Heart left ventricle (tissue), 16 donors: ENCODE results near the gene SH3PXD2A. TPM values are rescaled to one million over a fixed set of nuclear protein-coding genes. Genes with fewer than 3 reads are reported as not detected.

Source experiments
- ATAC-seq, 4 donors: fragments of 200-7000 bp; cut with Tn5 transposase; one replicate each; pipeline ENCODE4 v1.9.1; 2020 to 2022; ENCODE audit warnings: moderate library complexity in 4 of 4, mild to moderate bottlenecking in 3 of 4, moderate number of reproducible peaks in 1 of 4
- DNase-seq, 5 donors: peaks; one replicate each; pipeline ENCODE4 v3.0.0-alpha.2; 2020
- H3K27ac ChIP-seq, 12 donors: fragments of 200-600 bp; sonication (generic) in 4 of 12; one replicate each; pipeline versions ENCODE4 v1.5.0 to v1.8.0; 2016 to 2022; ENCODE audit warnings: mild to moderate bottlenecking in 2 of 12
- H3K27me3 ChIP-seq, 9 donors: fragments of 200-600 bp; sonication (generic) in 2 of 9; one replicate each; pipeline versions ENCODE4 v1.5.1 to v1.8.0; 2016 to 2022; ENCODE audit warnings: mild to moderate bottlenecking in 3 of 9
- H3K36me3 ChIP-seq, 9 donors: fragments of 200-600 bp; sonication (generic) in 2 of 9; one replicate each; pipeline versions ENCODE4 v1.5.0 to v1.8.0; 2018 to 2022; ENCODE audit warnings: mild to moderate bottlenecking in 2 of 9
- H3K4me1 ChIP-seq, 12 donors: fragments of 200-600 bp; sonication (generic) in 4 of 12; one replicate each; pipeline versions ENCODE4 v1.5.0 to v1.8.0; 2016 to 2022; ENCODE audit warnings: mild to moderate bottlenecking in 3 of 12
- H3K4me3 ChIP-seq, 12 donors: fragments of 200-600 bp; sonication (generic) in 4 of 12; one replicate each; pipeline versions ENCODE4 v1.5.0 to v1.8.0; 2017 to 2022; ENCODE audit warnings: mild to moderate bottlenecking in 9 of 12, moderate library complexity in 4 of 12
- H3K9me3 ChIP-seq, 12 donors: fragments of 200-600 bp; sonication (generic) in 4 of 12; one replicate each; pipeline versions ENCODE4 v1.5.0 to v1.8.0; 2016 to 2022; ENCODE audit warnings: mild to moderate bottlenecking in 1 of 12
- CTCF ChIP-seq, 12 donors: fragments of 200-600 bp; sonication (generic) in 4 of 12; IDR thresholded peaks; one replicate each; pipeline versions ENCODE4 v1.5.0 to v1.8.0; 2018 to 2022; ENCODE audit warnings: antibody characterized with exemption in 12 of 12, mild to moderate bottlenecking in 5 of 12
- POLR2A ChIP-seq, 2 donors: fragments of 450-650 bp; IDR thresholded peaks; one replicate each; pipeline ENCODE4 v1.6.1; 2017; ENCODE audit warnings: antibody characterized with exemption in 2 of 2, mild to moderate bottlenecking in 2 of 2, moderate library complexity in 2 of 2
- WGBS, 4 donors: extraction: QIAGEN DNeasy Blood & Tissue Kit in 2 of 4; methylation state at CpG; one replicate each; pipeline versions ENCODE4 v1.1.5 to v1.1.7; 2013 to 2018; 5-methylcytosine and 5-hydroxymethylcytosine counted together
- intact Hi-C, 10 donors: fragments of 100-400 bp; cut with DNase I; formaldehyde crosslinking; loops; one replicate each; pipeline versions ENCODE4 v1.11.1 to v1.14.2; 2022
- polyA plus RNA-seq, 2 donors: library from polyadenylated mRNA; stranded (reverse); fragments of 200-250 nt; gene quantifications; one replicate each; pipeline ENCODE4 v1.2.3, GENCODE V29; 2013
- total RNA-seq, 9 donors: library from RNA; depleted of rRNA in 2 of 9; stranded (reverse); fragments of >200 nt in 2 of 9; fragmentation: NEBNext Ultra II Directional in 3 of 9; extraction: Animal tissue kit (Norgen Biotek cat#: 25700) in 3 of 9; gene quantifications; one replicate each; pipeline versions ENCODE4 v1.1.0 to v1.2.4, GENCODE V29; 2016 to 2023
- donor health status: ischemic (EF 13 %, LVEDD 7.1; RV severe dilation, severe dysfunction).
- donor health status: healthy with polysubstance abuse.
- donor health status: DM: no; HTN: yes; CAD: no.
- donor health status: DM: no; HTN: no; CAD: no.
- donor health status: ischemic (EF 25% LVEDD 6.9; RV normal size, moderate dysfunction).
- donor health status: ischemic (EF 25% LVEDD 5.7; RV mildly dilated, moderate dysfunction).
- donor health status: healthy.
- donor health status: DM: yes; HTN: yes; CAD: no.
- donor health status: ischemic (EF 35%, LVEDD 5.7; RV mildly dilated, moderate dysfunction).
- donor health status: nonischemic (EF 11% LVEDD 7.7; RV severe dilation, severe dysfunction).
- donor health status: DM: yes; HTN: yes; CAD: no.
- donor health status: PGD.
- donor health status: ischemic (EF 29% LVEDD 5.4; RV normal size, mild dysfunction).
- donor health status: nonischemic (EF 23%, LVEDD 6.1; RV moderate dilation, normal function).

Gene SH3PXD2A
- total and polyA plus RNA-seq, 11 donors, result 11.8 to 43.4 (median 31.1) TPM

DNA sequence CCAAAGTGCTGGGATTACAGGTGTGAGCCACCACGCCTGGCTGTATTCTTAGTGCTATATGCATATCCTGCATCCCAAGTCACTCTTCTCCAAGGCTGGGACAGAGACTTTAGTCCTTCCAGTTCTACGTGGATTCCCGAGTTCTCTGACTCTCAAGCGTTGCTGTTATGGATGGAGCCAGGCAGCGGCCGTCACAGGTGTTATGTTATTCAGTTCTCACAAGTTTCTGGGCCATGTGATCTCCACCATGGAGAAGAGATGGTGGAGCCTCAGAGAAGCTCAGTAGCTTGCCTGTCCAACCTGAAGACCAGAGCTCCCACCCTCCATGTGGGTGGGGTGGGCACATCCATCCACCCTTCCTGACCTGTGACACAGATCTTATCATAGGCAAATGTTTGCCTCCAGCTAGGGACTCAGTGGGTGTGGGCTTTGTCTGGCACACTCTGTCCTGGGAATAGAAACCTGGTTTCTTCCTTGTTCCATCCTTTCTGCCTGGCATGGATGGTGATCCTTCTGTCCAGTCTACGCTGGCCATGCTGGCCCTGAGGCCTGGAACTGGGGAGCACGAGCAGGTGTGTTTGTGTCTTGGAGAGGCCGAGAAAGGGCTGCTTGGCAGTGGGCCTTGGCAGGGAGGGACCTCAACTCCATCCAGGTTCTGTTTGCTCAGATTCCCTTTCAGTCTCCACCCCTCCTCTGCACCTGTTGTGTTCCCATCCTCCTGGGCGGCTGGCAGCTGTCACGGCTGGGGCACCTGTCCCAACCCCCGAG lies 306.6 kb downstream of the SH3PXD2A start:
- DNase-seq, result no peak
- no peak overlapping the region for H3K4me3 ChIP-seq

GRCh38 chr10:103548006-103548405 lies 307.4 kb downstream of the SH3PXD2A start:
- peaks cover 0 to 23% (median 10%) of the 10 kb centered on the region in 12 donors for H3K4me1 ChIP-seq
- no peak overlapping the region for H3K4me3 ChIP-seq
- no peaks in the 10 kb centered on the region for H3K36me3 ChIP-seq
- no peaks in the 10 kb centered on the region for H3K9me3 ChIP-seq
- no peak for TF ChIP-seq CTCF (IDR thresholded peaks at IDR 0.05)
- TF ChIP-seq POLR2A (IDR thresholded peaks at IDR 0.05), result no peak
- ATAC-seq, result no peak
- 92 to 99% (median 98%) methylated on average over 3 of the region's 3 CpGs for WGBS, 4 donors
- intact Hi-C loops, result no loop called here
- no peaks in the 10 kb centered on the region for H3K27me3 ChIP-seq
- no peak for DNase-seq
- no peak overlapping the region for H3K27ac ChIP-seq

More for the DNA sequence above, 306.6 kb downstream of the SH3PXD2A start:
- intact Hi-C loops, result no loop called here
- Histone ChIP-seq H3K36me3 (no peaks in the 10 kb centered on the region), H3K27ac (no peak overlapping the region), H3K4me1 (peaks cover 0 to 19% (median 5%) of the 10 kb centered on the region in 12 donors), H3K27me3 (no peaks in the 10 kb centered on the region), H3K9me3 (no peaks in the 10 kb centered on the region)
- no peak for ATAC-seq
- 92 to 97% (median 95%) methylated on average over 11 to 12 of the region's 12 CpGs for WGBS, 4 donors
- TF ChIP-seq CTCF (IDR thresholded peaks at IDR 0.05) (no peak), POLR2A (IDR thresholded peaks at IDR 0.05) (no peak)

- WGBS, 4 donors, result 61 to 83% (median 68%) methylated on average over 10 of the region's 10 CpGs
- H3K4me1 ChIP-seq, result peaks cover 0 to 22% (median 13%) of the 10 kb centered on the region in 12 donors
- ATAC-seq, result peak in 1 of 4 donors; percentile 12
- H3K36me3 ChIP-seq, result no peaks in the 10 kb centered on the region
- intact Hi-C loops, result no loop called here
- TF ChIP-seq CTCF (IDR thresholded peaks at IDR 0.05) (no peak), POLR2A (IDR thresholded peaks at IDR 0.05) (no peak)
- no peaks in the 10 kb centered on the region for H3K9me3 ChIP-seq
- no peak for DNase-seq
- no peak overlapping the region for H3K4me3 ChIP-seq
- no peak overlapping the region for H3K27ac ChIP-seq
- no peaks in the 10 kb centered on the region for H3K27me3 ChIP-seq
Measured at GRCh38 chr10:103547391-103547946, 307.9 kb downstream of the SH3PXD2A start.

GRCh38 chr10:103546401-103546800 lies 309.0 kb downstream of the SH3PXD2A start:
- no peak for DNase-seq
- 80 to 95% (median 94%) methylated on average over 1 of the region's 1 CpG for WGBS, 4 donors

More at GRCh38 chr10:103546401-103546800, 309.0 kb downstream of the SH3PXD2A start:
- H3K9me3 ChIP-seq, result no peaks in the 10 kb centered on the region
- H3K36me3 ChIP-seq, result no peaks in the 10 kb centered on the region
- no peak overlapping the region for H3K4me3 ChIP-seq
- intact Hi-C loops, result no loop called here
- TF ChIP-seq POLR2A (IDR thresholded peaks at IDR 0.05) (no peak), CTCF (IDR thresholded peaks at IDR 0.05) (no peak)
- H3K4me1 ChIP-seq, result peaks cover 0 to 20% (median 13%) of the 10 kb centered on the region in 12 donors
- no peak for ATAC-seq
- H3K27ac ChIP-seq, result no peak overlapping the region
- no peaks in the 10 kb centered on the region for H3K27me3 ChIP-seq
